ENCODE data around the gene EGR2.
"Not testable (repeated sequence)": the region's sequence is repeated elsewhere in the genome, so short reads cannot be mapped to it uniquely, and the experiment has no call there.

Gene EGR2

GRCh38 chr10:62792261-62792660 is 23.9 kb downstream of the EGR2 start:
- no peak for DNase-seq

GRCh38 chr10:62790571-62790970 is 25.6 kb downstream of the EGR2 start:
- no peak for DNase-seq

- DNase-seq = no peak
Measured at GRCh38 chr10:62790019-62790555, 26.1 kb downstream of the EGR2 start.

- no peak for DNase-seq
Measured at GRCh38 chr10:62788861-62789467, 27.2 kb downstream of the EGR2 start.

- not testable (repeated sequence) for DNase-seq
Measured at GRCh38 chr10:62788285-62788684, 27.9 kb downstream of the EGR2 start.

- DNase-seq = not testable (repeated sequence)
Measured at GRCh38 chr10:62784537-62784936, 31.6 kb downstream of the EGR2 start.

- DNase-seq = peak; percentile 93
Measured at GRCh38 chr10:62779487-62780248, 36.5 kb downstream of the EGR2 start.

GRCh38 chr10:62778125-62778524 is 38.0 kb downstream of the EGR2 start:
- peak; percentile 14 for DNase-seq

- no peak for DNase-seq
Measured at GRCh38 chr10:62772186-62772974, 43.8 kb downstream of the EGR2 start.

GRCh38 chr10:62769574-62770242 is 46.5 kb downstream of the EGR2 start:
- no peak for DNase-seq

- DNase-seq = no peak
Measured at GRCh38 chr10:62766386-62766785, 49.8 kb downstream of the EGR2 start.

- no peak for DNase-seq
Measured at GRCh38 chr10:62765726-62766125, 50.4 kb downstream of the EGR2 start.

GRCh38 chr10:62764011-62764410 is 52.2 kb downstream of the EGR2 start:
- DNase-seq = no peak

GRCh38 chr10:62763155-62763554 is 53.0 kb downstream of the EGR2 start:
- no peak for DNase-seq

All from stimulated activated CD4-positive, alpha-beta T cell treated with anti-CD3 and anti-CD28 coated beads, Interleukin-15, amount 100 ng/mL, for 24 hours (primary cell).